Uterus (tissue), 4 donors: ENCODE data around the gene FSCN2. TPM values are rescaled to one million over a fixed set of nuclear protein-coding genes. Genes with fewer than 3 reads are reported as not detected.
A peak's percentile ranks its signal among the peaks of the same experiment; 100 is the strongest.

ENCODE experiments used
- DNase-seq, 2 donors: peaks; one replicate each; pipeline ENCODE4 v3.0.0-alpha.2; 2019 to 2020
- H3K27ac ChIP-seq, 2 donors: fragments of 200-600 bp; sonication (generic); 1 replicate in 1 of 2; 2 replicates in 1 of 2; pipeline ENCODE4 v1.5.1; 2016 to 2018
- H3K27me3 ChIP-seq, 2 donors: fragments of 200-600 bp; sonication (generic); one replicate each; pipeline ENCODE4 v1.5.1; 2018 to 2019; ENCODE audit warnings: control low read depth in 1 of 2
- H3K36me3 ChIP-seq, 2 donors: fragments of 200-600 bp; sonication (generic); one replicate each; pipeline ENCODE4 v1.5.1; 2019; ENCODE audit warnings: control low read depth in 1 of 2
- H3K4me1 ChIP-seq, 2 donors: fragments of 200-600 bp; sonication (generic); one replicate each; pipeline ENCODE4 v1.5.1; 2018 to 2019; ENCODE audit warnings: control low read depth in 1 of 2
- H3K4me3 ChIP-seq, 2 donors: fragments of 200-600 bp; sonication (generic); 1 replicate in 1 of 2; 2 replicates in 1 of 2; pipeline ENCODE4 v1.5.1; 2018 to 2019; ENCODE audit warnings: mild to moderate bottlenecking in 1 of 2
- H3K9me3 ChIP-seq, 2 donors: fragments of 200-600 bp; sonication (generic); one replicate each; pipeline ENCODE4 v1.5.1; 2019; ENCODE audit warnings: control low read depth in 1 of 2
- POLR2A ChIP-seq, 2 donors: fragments of 450-650 bp; IDR thresholded peaks; one replicate each; pipeline ENCODE4 v1.6.1; 2016; ENCODE audit warnings: antibody characterized with exemption in 2 of 2, mild to moderate bottlenecking in 1 of 2, moderate library complexity in 1 of 2
- intact Hi-C: fragments of 100-400 bp; cut with DNase I; formaldehyde crosslinking; loops from one replicate; pipeline ENCODE4 v1.15.1; 2023; ENCODE audit warnings: low total_unique reads
- total RNA-seq, 4 donors: library from RNA; depleted of rRNA in 3 of 4; stranded (reverse); fragments of >200 nt in 3 of 4; gene quantifications; one replicate each; pipeline versions ENCODE4 v1.1.0 to v1.2.4, GENCODE V29; 2014 to 2023
- TF ChIP-seq, protein P1 (sequence below), 4 experiments: fragments of 200-600 bp in 2 of 4; fragments of 450-650 bp in 2 of 4; sonication (generic) in 2 of 4; IDR thresholded peaks; one replicate each; pipeline ENCODE4 v1.5.1; 2016 to 2019; ENCODE audit warnings: antibody characterized with exemption in 4 of 4, mild to moderate bottlenecking in 2 of 4, moderate library complexity in 1 of 4
- donor health status: DM: yes; HTN: yes; CAD: no.

The FSCN2 gene
- total RNA-seq, 4 donors from 2014 or later: 5.0 to 7.4 TPM; not detected in 2

DNA sequence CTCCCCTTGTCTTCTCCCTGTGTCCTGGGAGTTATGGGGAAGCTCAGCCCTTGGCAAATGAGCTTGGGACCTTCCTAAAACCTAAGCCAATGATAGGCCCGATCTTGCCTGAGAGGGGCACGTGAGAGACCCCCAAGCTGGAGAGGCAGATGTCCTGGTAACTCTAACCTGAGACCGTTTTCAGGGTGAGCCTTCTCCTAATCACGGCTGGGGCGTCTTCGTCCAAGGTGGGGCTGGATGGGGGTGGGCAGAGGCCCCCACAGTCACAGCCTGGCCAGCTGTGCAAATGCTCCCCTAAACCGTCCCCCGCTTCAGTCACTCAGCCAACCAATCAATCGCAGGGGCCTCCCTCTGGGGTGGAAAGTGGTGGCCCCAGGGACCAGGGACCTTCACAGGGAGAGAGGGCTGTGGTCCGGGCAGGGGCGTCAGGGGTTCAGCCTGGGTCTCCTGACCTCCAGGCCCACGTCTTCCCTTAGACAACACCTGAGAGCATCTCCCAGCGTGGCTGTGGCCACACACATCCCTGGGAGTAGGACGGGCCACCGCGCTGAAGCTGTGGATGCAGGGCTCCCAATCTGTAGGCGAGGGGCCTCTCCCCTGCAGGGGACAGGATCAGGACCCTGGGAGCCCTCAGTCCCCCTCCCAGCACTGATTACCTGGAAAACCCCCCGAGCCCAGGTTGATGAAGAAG, 46.2 kb upstream of the FSCN2 start:
- Histone ChIP-seq H3K36me3 (no peaks in the 10 kb centered on the region), H3K4me3 (peak overlapping the region in 1 of 2 donors; percentile 42), H3K4me1 (peaks cover 0 to 14% of the 10 kb centered on the region in 2 donors), H3K27ac (no peak overlapping the region), H3K27me3 (no peaks in the 10 kb centered on the region), H3K9me3 (no peaks in the 10 kb centered on the region)
- intact Hi-C loops: loop anchor here (5.0 kb wide), 3 partner anchors 95 to 225 kb away; no protein-coding TSS in a partner anchor
- TF ChIP-seq POLR2A (IDR thresholded peaks at IDR 0.05): no peak
- TF ChIP-seq, protein P1, sequence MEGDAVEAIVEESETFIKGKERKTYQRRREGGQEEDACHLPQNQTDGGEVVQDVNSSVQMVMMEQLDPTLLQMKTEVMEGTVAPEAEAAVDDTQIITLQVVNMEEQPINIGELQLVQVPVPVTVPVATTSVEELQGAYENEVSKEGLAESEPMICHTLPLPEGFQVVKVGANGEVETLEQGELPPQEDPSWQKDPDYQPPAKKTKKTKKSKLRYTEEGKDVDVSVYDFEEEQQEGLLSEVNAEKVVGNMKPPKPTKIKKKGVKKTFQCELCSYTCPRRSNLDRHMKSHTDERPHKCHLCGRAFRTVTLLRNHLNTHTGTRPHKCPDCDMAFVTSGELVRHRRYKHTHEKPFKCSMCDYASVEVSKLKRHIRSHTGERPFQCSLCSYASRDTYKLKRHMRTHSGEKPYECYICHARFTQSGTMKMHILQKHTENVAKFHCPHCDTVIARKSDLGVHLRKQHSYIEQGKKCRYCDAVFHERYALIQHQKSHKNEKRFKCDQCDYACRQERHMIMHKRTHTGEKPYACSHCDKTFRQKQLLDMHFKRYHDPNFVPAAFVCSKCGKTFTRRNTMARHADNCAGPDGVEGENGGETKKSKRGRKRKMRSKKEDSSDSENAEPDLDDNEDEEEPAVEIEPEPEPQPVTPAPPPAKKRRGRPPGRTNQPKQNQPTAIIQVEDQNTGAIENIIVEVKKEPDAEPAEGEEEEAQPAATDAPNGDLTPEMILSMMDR (IDR thresholded peaks at IDR 0.05): no peak
- DNase-seq: no peak

DNA sequence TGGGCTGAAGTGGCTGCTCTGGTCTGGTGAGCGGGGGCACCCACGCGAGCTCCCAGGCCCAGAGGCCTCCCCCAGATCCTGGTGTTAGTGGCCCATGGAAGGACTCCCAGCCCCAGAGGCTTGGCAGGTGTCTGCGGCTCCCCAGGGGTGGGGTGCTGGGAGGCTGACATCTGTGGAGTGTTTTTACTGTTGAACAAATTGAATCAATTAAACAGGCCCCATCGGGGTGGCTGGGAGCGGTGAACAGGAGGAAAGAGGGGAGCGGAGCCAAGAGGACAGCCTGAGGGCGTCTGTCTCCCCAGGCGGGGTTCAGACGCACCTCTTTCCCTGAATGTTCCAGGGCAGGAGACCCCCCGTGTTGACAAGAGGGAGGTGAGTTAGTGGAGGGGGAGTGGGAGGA, 45.5 kb upstream of the FSCN2 start:
- no peak overlapping the region for H3K4me3 ChIP-seq
- H3K27ac ChIP-seq: no peak overlapping the region
- TF ChIP-seq, protein P1 (IDR thresholded peaks at IDR 0.05): no peak
- TF ChIP-seq POLR2A (IDR thresholded peaks at IDR 0.05): no peak
- H3K4me1 ChIP-seq: peaks cover 0 to 19% of the 10 kb centered on the region in 2 donors
- no peaks in the 10 kb centered on the region for H3K27me3 ChIP-seq
- DNase-seq: no peak
- H3K36me3 ChIP-seq: no peaks in the 10 kb centered on the region
- no peaks in the 10 kb centered on the region for H3K9me3 ChIP-seq
- intact Hi-C loops: loop anchor here (5.0 kb wide), 3 partner anchors 95 to 225 kb away; no protein-coding TSS in a partner anchor

DNA sequence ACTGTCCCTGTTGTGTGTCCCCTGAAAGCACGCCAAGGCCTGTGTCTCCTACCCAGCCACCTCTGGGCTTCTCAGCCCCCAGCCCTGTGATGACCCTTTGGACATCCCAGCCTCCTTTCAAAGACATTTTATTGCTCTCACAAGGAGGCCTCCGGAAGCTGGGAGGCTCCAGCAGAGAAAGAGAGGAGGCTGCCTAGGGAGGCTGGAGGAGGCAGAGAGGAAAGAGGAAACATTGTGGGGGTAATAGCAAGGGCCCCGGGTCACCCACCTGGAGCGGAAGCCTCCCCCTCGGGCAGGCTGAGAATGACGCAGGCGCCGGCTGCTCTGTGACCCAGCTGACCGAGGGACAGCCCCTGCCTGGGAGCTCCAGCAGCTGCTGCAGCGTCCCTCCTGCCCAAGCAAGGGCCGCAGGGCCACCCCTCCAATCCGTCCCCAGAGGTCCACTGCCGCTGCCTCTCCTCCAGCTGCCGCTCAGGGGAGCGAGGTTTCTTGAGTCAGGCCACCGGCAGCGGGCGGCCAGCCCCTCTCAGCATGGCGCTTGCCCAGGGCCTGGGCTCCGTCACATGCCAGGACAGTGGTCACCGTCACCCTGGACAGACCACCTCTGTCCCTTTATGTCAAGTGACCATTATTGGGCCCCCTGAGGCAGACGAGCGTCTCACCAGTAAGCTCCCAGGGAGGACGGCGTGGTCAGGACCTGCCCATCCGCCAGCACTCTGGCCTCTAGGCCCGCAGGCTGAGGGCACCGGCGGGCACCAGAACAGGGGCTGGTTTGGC, 44.9 kb upstream of the FSCN2 start:
- no peaks in the 10 kb centered on the region for H3K36me3 ChIP-seq
- H3K27me3 ChIP-seq: no peaks in the 10 kb centered on the region
- no peak for DNase-seq
- intact Hi-C loops: loop anchor here (5.0 kb wide), 3 partner anchors 96 to 226 kb away; no protein-coding TSS in a partner anchor
- TF ChIP-seq POLR2A (IDR thresholded peaks at IDR 0.05): no peak
- TF ChIP-seq, protein P1 (IDR thresholded peaks at IDR 0.05): no peak
- peak overlapping the region in 1 of 2 donors; percentile 32 for H3K4me3 ChIP-seq
- H3K27ac ChIP-seq: no peak overlapping the region
- H3K4me1 ChIP-seq: peaks cover 0 to 21% of the 10 kb centered on the region in 2 donors
- no peaks in the 10 kb centered on the region for H3K9me3 ChIP-seq

DNA sequence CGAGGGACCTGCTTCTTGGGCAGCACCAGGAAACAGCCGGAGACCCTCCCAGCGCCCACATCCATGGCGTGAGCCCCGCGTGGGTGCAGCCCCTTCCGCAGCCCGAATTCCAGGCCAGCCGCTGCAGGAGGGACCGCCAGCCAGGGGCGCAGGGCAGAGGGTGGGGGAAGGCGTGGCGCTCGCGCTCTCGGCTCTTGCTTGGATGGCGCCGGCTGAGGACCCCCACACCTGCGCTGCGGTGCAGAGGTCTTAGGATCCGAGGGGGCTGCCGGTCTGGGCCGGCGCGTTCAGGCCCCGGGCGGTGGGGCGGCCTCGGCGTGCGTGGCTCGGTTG, 44.3 kb upstream of the FSCN2 start:
- DNase-seq: no peak
- TF ChIP-seq, protein P1 (IDR thresholded peaks at IDR 0.05): no peak
- TF ChIP-seq POLR2A (IDR thresholded peaks at IDR 0.05): no peak
- Histone ChIP-seq H3K27me3 (no peaks in the 10 kb centered on the region), H3K4me1 (peaks cover 0 to 27% of the 10 kb centered on the region in 2 donors), H3K27ac (no peak overlapping the region), H3K4me3 (peak overlapping the region in 1 of 2 donors; percentile 32), H3K36me3 (no peaks in the 10 kb centered on the region), H3K9me3 (no peaks in the 10 kb centered on the region)
- intact Hi-C loops: loop anchor here (5.0 kb wide), 3 partner anchors 97 to 227 kb away; no protein-coding TSS in a partner anchor
